Mesodermal cell (in vitro differentiated cells): ENCODE results near the gene PNPLA1. TPM values are rescaled to one million over a fixed set of nuclear protein-coding genes. Genes with fewer than 3 reads are reported as not detected.

Source experiments
- H3K27ac ChIP-seq: 2 replicates; pipeline ENCODE4 v1.7.0; 2013; ENCODE audit warnings: mild to moderate bottlenecking, low read depth, low read length, moderate library complexity; ENCODE audit not compliant: severe bottlenecking
- H3K36me3 ChIP-seq: 2 replicates; pipeline ENCODE4 v1.7.1; 2013; ENCODE audit warnings: mild to moderate bottlenecking, low read length, moderate library complexity; ENCODE audit not compliant: control insufficient read depth, insufficient read depth
- H3K4me1 ChIP-seq: one replicate; pipeline ENCODE4 v1.7.1; 2013; ENCODE audit warnings: mild to moderate bottlenecking, low read length; ENCODE audit not compliant: insufficient read depth, control insufficient read depth, poor library complexity, severe bottlenecking
- H3K4me3 ChIP-seq: 2 replicates; pipeline ENCODE4 v1.7.0; 2013; ENCODE audit warnings: low read length, control low read depth, mild to moderate bottlenecking; ENCODE audit not compliant: insufficient read depth, poor library complexity, severe bottlenecking; ENCODE audit errors: extremely low read depth
- H3K9me3 ChIP-seq: 2 replicates; pipeline ENCODE4 v1.7.1; 2013; ENCODE audit warnings: mild to moderate bottlenecking, low read length, moderate library complexity; ENCODE audit not compliant: control insufficient read depth
- WGBS, 2 experiments: methylation state at CpG; one replicate each; pipeline ENCODE4 v1.1.5; 2013; ENCODE audit warnings: missing lambda C conversion rate in 2 of 2; ENCODE audit not compliant: insufficient coverage in 2 of 2; 5-methylcytosine and 5-hydroxymethylcytosine counted together
- polyA plus RNA-seq, 2 experiments: library from polyadenylated mRNA; stranded (reverse); fragments of 50-300 nt; gene quantifications; one replicate each; pipeline ENCODE4 v1.2.3, GENCODE V29; 2013

The PNPLA1 gene
- not detected for polyA plus RNA-seq (2013, experiment 1 of 2)
- not detected for polyA plus RNA-seq (2013, experiment 2 of 2)

DNA sequence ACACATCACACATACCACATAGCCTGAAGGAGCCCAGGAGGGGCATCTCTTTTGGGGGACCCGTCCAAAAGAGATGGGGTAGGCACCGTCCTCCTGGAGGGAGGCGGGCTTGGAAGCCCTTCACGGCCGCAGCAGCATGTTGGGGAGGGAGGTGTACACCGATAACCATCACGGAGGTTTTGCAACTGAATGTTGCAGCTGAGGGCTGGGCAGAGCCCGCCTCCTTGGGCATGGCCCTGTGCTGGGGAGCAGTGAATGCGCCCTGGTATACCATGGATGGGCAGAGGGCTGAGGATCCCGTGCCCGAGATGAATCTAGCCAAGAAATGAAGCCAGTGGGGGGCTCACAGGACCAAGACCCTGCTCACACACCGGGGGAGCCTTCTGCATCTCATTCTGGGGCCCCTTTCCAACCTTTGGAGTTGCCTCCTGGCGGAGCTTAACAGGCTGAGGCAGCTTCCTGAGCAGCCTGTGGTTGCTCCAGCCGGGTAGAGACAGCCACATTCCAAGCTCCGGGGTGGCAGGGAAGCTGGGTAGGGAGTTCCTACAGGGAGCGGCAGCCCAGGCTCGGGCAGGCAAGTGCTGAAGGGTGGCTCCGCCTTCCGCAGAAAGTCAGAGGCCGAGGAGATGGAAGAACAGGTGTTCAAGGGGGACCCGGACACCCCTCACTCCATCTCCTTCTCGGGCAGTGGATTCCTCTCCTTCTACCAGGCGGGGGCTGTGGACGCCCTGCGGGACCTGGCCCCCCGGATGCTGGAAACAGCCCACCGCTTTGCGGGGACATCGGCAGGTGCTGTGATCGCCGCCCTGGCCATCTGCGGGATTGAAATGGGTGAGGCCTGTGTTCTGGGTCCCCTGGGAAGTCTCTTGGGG is at the start of gene PNPLA1:
Gene PNPLA1, plus strand, starts transcription at position 227 of the 872 bp plus-strand sequence. Its CDS starts 400 bp downstream, at position 627.
- Histone ChIP-seq H3K27ac (no peak within 1 kb of the TSS), H3K36me3 (no peaks in the 10 kb centered on the region), H3K4me3 (no peak within 1 kb of the TSS), H3K4me1 (peaks cover 12% of the 10 kb centered on the region), H3K9me3 (peaks cover 6% of the 10 kb centered on the region)
- WGBS, 2 experiments = 81 to 84% methylated on average over 24 to 27 of the region's 32 CpGs

GRCh38 chr6:36220226-36220625 is 49.6 kb upstream of the PNPLA1 start:
- Histone ChIP-seq H3K36me3 (peaks cover 98% of the 10 kb centered on the region), H3K4me1 (no peaks in the 10 kb centered on the region), H3K4me3 (no peak overlapping the region), H3K27ac (no peak overlapping the region), H3K9me3 (no peaks in the 10 kb centered on the region)
- no CpG with 5 or more reads among the region's 4 CpGs for WGBS, 2 experiments

GRCh38 chr6:36221674-36222073 is 48.2 kb upstream of the PNPLA1 start:
- Histone ChIP-seq H3K9me3 (no peaks in the 10 kb centered on the region), H3K36me3 (peaks cover 98% of the 10 kb centered on the region), H3K27ac (no peak overlapping the region), H3K4me3 (no peak overlapping the region), H3K4me1 (no peaks in the 10 kb centered on the region)
- 95 to 96% methylated on average over 2 of the region's 2 CpGs for WGBS, 2 experiments

- peaks cover 96% of the 10 kb centered on the region for H3K36me3 ChIP-seq
- 100% methylated on average over 2 of the region's 4 CpGs; no CpG with 5 or more reads in 1 of the 2 experiments for WGBS, 2 experiments
- no peaks in the 10 kb centered on the region for H3K9me3 ChIP-seq
- no peak overlapping the region for H3K27ac ChIP-seq
- H3K4me1 ChIP-seq = no peaks in the 10 kb centered on the region
- no peak overlapping the region for H3K4me3 ChIP-seq
Observed at GRCh38 chr6:36222924-36223323, 46.9 kb upstream of the PNPLA1 start.

DNA sequence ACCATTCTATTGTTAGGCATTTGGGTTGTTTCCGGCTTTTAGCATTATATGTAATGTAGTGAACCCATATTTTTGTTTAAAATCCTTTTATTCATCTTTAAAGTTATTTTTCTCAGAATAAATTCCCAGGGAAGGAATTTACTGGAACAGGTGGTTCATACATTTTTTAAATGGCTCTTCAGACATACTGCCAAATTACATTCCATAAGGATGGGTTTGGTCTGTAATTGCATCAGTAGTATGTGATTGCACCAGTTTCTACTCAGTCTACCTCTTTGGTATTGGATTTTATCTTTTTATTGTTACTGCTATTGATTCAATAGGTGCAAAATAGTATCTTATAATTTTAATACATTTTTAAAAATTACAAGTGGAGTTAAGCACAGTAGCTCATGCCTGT is 46.2 kb upstream of the PNPLA1 start:
- no peaks in the 10 kb centered on the region for H3K4me1 ChIP-seq
- no peaks in the 10 kb centered on the region for H3K9me3 ChIP-seq
- no CpG with 5 or more reads among the region's 1 CpG for WGBS, 2 experiments
- peaks cover 96% of the 10 kb centered on the region for H3K36me3 ChIP-seq
- no peak overlapping the region for H3K27ac ChIP-seq
- no peak overlapping the region for H3K4me3 ChIP-seq

DNA sequence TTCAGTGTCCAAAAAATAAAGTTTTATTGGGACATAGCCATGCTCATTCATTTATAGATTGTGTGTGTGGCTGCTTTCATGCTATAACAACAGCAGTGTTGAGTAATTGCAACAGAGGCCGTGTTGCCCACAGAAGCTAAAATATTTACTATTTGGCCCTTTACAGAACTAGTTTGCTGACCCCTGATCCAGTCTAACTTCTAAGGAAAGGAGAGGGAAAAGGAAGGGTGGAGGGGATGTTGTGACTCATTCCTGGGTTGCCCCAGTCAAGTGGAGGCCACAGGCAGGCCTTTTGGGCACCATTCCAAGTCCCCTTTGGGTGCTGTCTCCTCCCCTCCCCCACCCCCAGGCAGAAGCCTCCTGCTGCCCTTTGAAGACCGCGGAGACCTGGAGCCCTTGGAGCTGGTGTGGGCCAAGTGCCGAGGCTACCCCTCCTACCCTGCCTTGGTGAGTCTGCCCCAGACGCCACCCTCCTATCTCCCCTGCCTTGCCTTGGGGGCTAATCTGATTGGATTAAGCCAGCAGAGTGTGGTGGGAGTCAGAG is 44.9 kb upstream of the PNPLA1 start:
- 80 to 100% methylated on average over 1 to 2 of the region's 5 CpGs for WGBS, 2 experiments
- Histone ChIP-seq H3K9me3 (no peaks in the 10 kb centered on the region), H3K36me3 (peaks cover 96% of the 10 kb centered on the region), H3K27ac (no peak overlapping the region), H3K4me3 (no peak overlapping the region), H3K4me1 (no peaks in the 10 kb centered on the region)

- WGBS, 2 experiments = 83 to 100% methylated on average over 1 to 3 of the region's 4 CpGs
- H3K4me3 ChIP-seq = no peak overlapping the region
- H3K4me1 ChIP-seq = no peaks in the 10 kb centered on the region
- H3K27ac ChIP-seq = no peak overlapping the region
- no peaks in the 10 kb centered on the region for H3K9me3 ChIP-seq
- H3K36me3 ChIP-seq = peaks cover 96% of the 10 kb centered on the region
Observed at GRCh38 chr6:36226438-36227047, 43.3 kb upstream of the PNPLA1 start.

GRCh38 chr6:36227379-36228228 is 42.3 kb upstream of the PNPLA1 start:
- Histone ChIP-seq H3K36me3 (peaks cover 95% of the 10 kb centered on the region), H3K4me1 (no peaks in the 10 kb centered on the region), H3K4me3 (no peak overlapping the region), H3K9me3 (no peaks in the 10 kb centered on the region), H3K27ac (no peak overlapping the region)
- 100% methylated on average over 1 of the region's 1 CpG; no CpG with 5 or more reads in 1 of the 2 experiments for WGBS, 2 experiments

GRCh38 chr6:36229223-36229622 is 40.6 kb upstream of the PNPLA1 start:
- WGBS, 2 experiments = 94 to 100% methylated on average over 3 to 4 of the region's 5 CpGs
- H3K4me3 ChIP-seq = no peak overlapping the region
- H3K4me1 ChIP-seq = no peaks in the 10 kb centered on the region
- H3K27ac ChIP-seq = no peak overlapping the region
- H3K9me3 ChIP-seq = no peaks in the 10 kb centered on the region
- H3K36me3 ChIP-seq = peaks cover 95% of the 10 kb centered on the region

DNA sequence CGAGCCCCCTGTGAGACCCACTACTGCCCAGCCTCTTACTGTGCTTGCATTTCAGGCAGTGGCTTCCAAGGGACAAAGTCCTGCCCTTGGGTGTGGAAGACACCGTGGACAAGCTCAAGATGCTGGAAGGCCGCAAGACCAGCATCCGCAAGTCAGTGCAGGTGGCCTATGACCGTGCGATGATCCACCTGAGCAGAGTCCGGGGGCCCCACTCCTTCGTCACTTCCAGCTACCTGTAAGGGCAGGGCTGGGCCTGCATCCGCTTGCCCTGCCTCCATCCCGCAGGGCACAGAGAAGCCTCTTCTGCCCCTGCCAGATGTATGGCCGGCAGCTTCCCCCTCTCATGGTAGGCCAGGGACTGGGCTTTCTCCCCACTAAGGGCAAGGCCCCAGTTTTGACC is 39.5 kb upstream of the PNPLA1 start:
- H3K36me3 ChIP-seq = peaks cover 84% of the 10 kb centered on the region
- H3K27ac ChIP-seq = no peak overlapping the region
- 97 to 99% methylated on average over 11 of the region's 11 CpGs for WGBS, 2 experiments
- H3K9me3 ChIP-seq = no peaks in the 10 kb centered on the region
- no peak overlapping the region for H3K4me3 ChIP-seq
- H3K4me1 ChIP-seq = no peaks in the 10 kb centered on the region
